Keratinocyte (primary cell): Measurements from ENCODE around the gene USP47. TPM values are rescaled to one million over a fixed set of nuclear protein-coding genes. Genes with fewer than 3 reads are reported as not detected.

Source experiments
- DNase-seq: peaks from one replicate; pipeline ENCODE4 v3.0.0-alpha.2; 2011; ENCODE audit warnings: low read depth, missing footprints, low spot score
- FAIRE-seq: peaks from 2 replicates; lab custom pipeline; 2011; peaks lifted over from hg19 to GRCh38; lab: Jason Lieb, UNC
- H2AFZ ChIP-seq: 2 replicates; pipeline ENCODE4 v1.6.0; 2012; ENCODE audit warnings: low read length, control low read depth, inconsistent platforms; ENCODE audit not compliant: control insufficient read depth
- H3K27ac ChIP-seq: 2 replicates; pipeline ENCODE4 v1.5.1; 2011; ENCODE audit warnings: low read length; ENCODE audit not compliant: control insufficient read depth, insufficient read depth
- H3K27me3 ChIP-seq: 3 replicates; pipeline ENCODE4 v1.6.0; 2011; ENCODE audit warnings: low read length; ENCODE audit not compliant: control insufficient read depth, insufficient read depth; ENCODE audit errors: extremely low read depth
- H3K36me3 ChIP-seq, 2 experiments: 2 replicates in 1 of 2; 3 replicates in 1 of 2; pipeline ENCODE4 v1.5.1; 2011; ENCODE audit warnings: low read length in 2 of 2, mild to moderate bottlenecking in 1 of 2; ENCODE audit not compliant: control insufficient read depth in 2 of 2, insufficient read depth in 2 of 2; ENCODE audit errors: extremely low read depth in 1 of 2
- H3K4me1 ChIP-seq: 3 replicates; pipeline ENCODE4 v1.5.1; 2011; ENCODE audit warnings: low read length; ENCODE audit not compliant: control insufficient read depth, insufficient read depth; ENCODE audit errors: extremely low read depth
- H3K4me2 ChIP-seq: 3 replicates; pipeline ENCODE4 v1.6.0; 2011; ENCODE audit warnings: low read depth, low read length; ENCODE audit not compliant: control insufficient read depth, insufficient read depth; ENCODE audit errors: extremely low read depth
- H3K4me3 ChIP-seq, 3 experiments: fragments of 200-600 bp in 1 of 3; sonication (generic) in 1 of 3; 2 replicates in 2 of 3; 3 replicates in 1 of 3; pipeline ENCODE4 v1.5.1; 2011 to 2016; ENCODE audit warnings: low read length in 3 of 3, mild to moderate bottlenecking in 3 of 3, control low read depth in 2 of 3, inconsistent platforms in 1 of 3, low read depth in 1 of 3, mixed read lengths in 1 of 3, mixed run types in 1 of 3, moderate library complexity in 1 of 3; ENCODE audit not compliant: control insufficient read depth in 2 of 3, insufficient read depth in 2 of 3; ENCODE audit errors: extremely low read depth in 1 of 3
- H3K79me2 ChIP-seq: 2 replicates; pipeline ENCODE4 v1.6.0; 2012; ENCODE audit warnings: low read length; ENCODE audit not compliant: control insufficient read depth, insufficient read depth
- H3K9ac ChIP-seq: 3 replicates; pipeline ENCODE4 v1.6.0; 2011; ENCODE audit warnings: low read length; ENCODE audit not compliant: control insufficient read depth, insufficient read depth; ENCODE audit errors: extremely low read depth
- H3K9me1 ChIP-seq: 3 replicates; pipeline ENCODE4 v1.6.0; 2011; ENCODE audit warnings: low read length; ENCODE audit not compliant: control insufficient read depth, insufficient read depth; ENCODE audit errors: extremely low read depth
- H3K9me3 ChIP-seq: 2 replicates; pipeline ENCODE4 v1.5.1; 2012; ENCODE audit warnings: low read depth, low read length; ENCODE audit not compliant: control insufficient read depth
- H4K20me1 ChIP-seq: 3 replicates; pipeline ENCODE4 v1.6.0; 2011; ENCODE audit warnings: low read length; ENCODE audit not compliant: control insufficient read depth, insufficient read depth; ENCODE audit errors: extremely low read depth
- CTCF ChIP-seq, 3 experiments: IDR thresholded peaks in 1 of 3; conservative IDR thresholded peaks in 1 of 3; optimal IDR thresholded peaks in 1 of 3; 2 replicates in 2 of 3; 3 replicates in 1 of 3; pipeline versions ENCODE3 to v1.5.1; 2011; ENCODE audit warnings: low read length in 3 of 3, mild to moderate bottlenecking in 3 of 3, moderate library complexity in 2 of 3, control low read depth in 1 of 3, inconsistent platforms in 1 of 3; ENCODE audit not compliant: insufficient read depth in 2 of 3; ENCODE audit errors: extremely low read depth in 1 of 3
- EZH2 ChIP-seq: IDR thresholded peaks from one replicate; pipeline ENCODE4 v1.6.1; 2012; ENCODE audit warnings: inconsistent platforms, mild to moderate bottlenecking, low read length, moderate library complexity
- dilution Hi-C: fragments of 300-500 bp; cut with MboI; formaldehyde crosslinking; loops from one replicate; pipeline ENCODE4 v1.7.0; 2020; ENCODE audit warnings: low sequenced_read_pairs; ENCODE audit not compliant: extremely low pct_ligation_motif_present
- polyA plus RNA-seq, 5 experiments: library from polyadenylated mRNA; depleted of rRNA in 3 of 5; stranded (reverse) in 3 of 5; stranded (forward) in 1 of 5; unstranded in 1 of 5; fragments of >200 nt; gene quantifications; 1 replicate in 1 of 5; 2 replicates in 3 of 5; 3 replicates in 1 of 5; pipeline versions ENCODE4 v1.2.1 to v1.2.3, GENCODE V29; 2011 to 2012; ENCODE audit warnings: missing spikeins in 2 of 5, low read depth in 1 of 5, low replicate concordance in 1 of 5

Gene USP47
- polyA plus RNA-seq, 1 donor (not counting 4 experiments of a cell fraction or from before 2014, with no cell fraction given) = 22.4 TPM

- dilution Hi-C loops = no loop called here
Observed at GRCh38 chr11:12001186-12001585, 159.4 kb downstream of the USP47 start.

GRCh38 chr11:12003336-12003735 lies 161.6 kb downstream of the USP47 start:
- Histone ChIP-seq H3K4me2 (no peak overlapping the region), H3K36me3 (peaks cover 20 to 54% of the 10 kb centered on the region in 2 experiments), H3K9me1 (no peaks in the 10 kb centered on the region), H3K4me3 (no peak overlapping the region), H3K9me3 (no peaks in the 10 kb centered on the region), H3K79me2 (peaks cover 56% of the 10 kb centered on the region), H3K27me3 (no peaks in the 10 kb centered on the region), H3K4me1 (peaks cover 42% of the 10 kb centered on the region), H4K20me1 (peaks cover 5% of the 10 kb centered on the region), H3K9ac (no peak overlapping the region), H3K27ac (no peak overlapping the region), H2AFZ (no peak overlapping the region)
- no peak for FAIRE-seq
- dilution Hi-C loops = no loop called here
- TF ChIP-seq CTCF (optimal IDR thresholded peaks at IDR 0.05 in 1 of 3, IDR thresholded peaks at IDR 0.05 in 1 of 3, conservative IDR thresholded peaks at IDR 0.05 in 1 of 3; ENCODE audit: extremely low read depth in 1 of 3, insufficient read depth in 2 of 3, low read length in 3 of 3) = no peak
- TF ChIP-seq EZH2 = no peak
- DNase-seq = no peak

More at GRCh38 chr11:12001186-12001585, 159.4 kb downstream of the USP47 start:
- H3K27me3 ChIP-seq = no peaks in the 10 kb centered on the region
- H4K20me1 ChIP-seq = no peaks in the 10 kb centered on the region
- H2AFZ ChIP-seq = no peak overlapping the region
- FAIRE-seq = no peak
- no peak overlapping the region for H3K9ac ChIP-seq
- no peak for DNase-seq
- no peak overlapping the region for H3K4me3 ChIP-seq
- H3K9me1 ChIP-seq = no peaks in the 10 kb centered on the region
- H3K27ac ChIP-seq = no peak overlapping the region
- peaks cover 45% of the 10 kb centered on the region for H3K79me2 ChIP-seq
- H3K9me3 ChIP-seq = no peaks in the 10 kb centered on the region
- peaks cover 11 to 61% of the 10 kb centered on the region in 2 experiments for H3K36me3 ChIP-seq
- no peak overlapping the region for H3K4me2 ChIP-seq
- H3K4me1 ChIP-seq = peaks cover 48% of the 10 kb centered on the region
- no peak for TF ChIP-seq EZH2
- no peak for TF ChIP-seq CTCF (optimal IDR thresholded peaks at IDR 0.05 in 1 of 3, IDR thresholded peaks at IDR 0.05 in 1 of 3, conservative IDR thresholded peaks at IDR 0.05 in 1 of 3; ENCODE audit: extremely low read depth in 1 of 3, insufficient read depth in 2 of 3, low read length in 3 of 3)
